GM18519 (cell line): ENCODE results near the gene PCDHB11.
"Not testable (repeated sequence)": the region's sequence is repeated elsewhere in the genome, so short reads cannot be mapped to it uniquely, and the experiment has no call there.

ENCODE experiments used
- ATAC-seq: cut with Tn5 transposase; IDR thresholded peaks from one replicate; pipeline ENCODE4 v1.9.1; 2021; ENCODE audit warnings: mild to moderate bottlenecking, moderate library complexity; ENCODE audit not compliant: unreplicated experiment, low FRiP score

The PCDHB11 gene

GRCh38 chr5:141234109-141234667 is 34.8 kb downstream of the PCDHB11 start:
- ATAC-seq = no peak

- not testable (repeated sequence) for ATAC-seq
Measured at GRCh38 chr5:141235922-141236321, 36.5 kb downstream of the PCDHB11 start.

GRCh38 chr5:141236516-141237313 is 37.3 kb downstream of the PCDHB11 start:
- ATAC-seq = no peak

GRCh38 chr5:141241496-141241895 is 42.1 kb downstream of the PCDHB11 start:
- ATAC-seq = no peak

- ATAC-seq = no peak
Measured at GRCh38 chr5:141245250-141245717, 45.9 kb downstream of the PCDHB11 start, which contains the start of gene PCDHB15. PCDHB15 (plus strand) TSS chr5:141245395; CDS start chr5:141245579, 184 bp downstream.

GRCh38 chr5:141246971-141247370 is 47.5 kb downstream of the PCDHB11 start:
- ATAC-seq = not testable (repeated sequence)

- not testable (repeated sequence) for ATAC-seq
Measured at GRCh38 chr5:141247434-141247833, 48.0 kb downstream of the PCDHB11 start.

- no peak for ATAC-seq
Measured at GRCh38 chr5:141250576-141250975, 51.1 kb downstream of the PCDHB11 start.
